Measurements from ENCODE around the gene COL23A1.
"Not testable (repeated sequence)": the region's sequence is repeated elsewhere in the genome, so short reads cannot be mapped to it uniquely, and the experiment has no call there.

The COL23A1 gene

DNA sequence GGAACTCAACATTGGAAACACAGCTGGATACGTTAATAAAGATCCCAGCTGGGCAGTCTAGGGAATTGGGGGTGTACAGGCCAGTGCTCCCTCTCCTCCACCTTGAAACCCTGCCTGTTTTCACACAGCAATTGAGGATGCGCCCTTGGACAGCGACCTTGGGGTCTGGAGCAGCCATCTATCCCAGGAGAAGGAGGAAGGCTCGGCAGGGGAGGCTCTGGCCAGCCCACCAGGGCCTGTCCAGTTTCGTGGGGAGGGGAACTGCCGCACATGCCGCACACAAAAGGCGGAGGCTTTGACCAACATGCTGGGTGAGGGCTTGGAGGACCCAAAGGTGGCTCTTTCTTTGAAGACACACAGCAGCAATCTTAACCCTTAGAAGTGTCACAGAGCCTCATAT is 1.4 kb downstream of the COL23A1 start:
- DNase-seq (ENCODE audit: low spot score), result no peak

DNA sequence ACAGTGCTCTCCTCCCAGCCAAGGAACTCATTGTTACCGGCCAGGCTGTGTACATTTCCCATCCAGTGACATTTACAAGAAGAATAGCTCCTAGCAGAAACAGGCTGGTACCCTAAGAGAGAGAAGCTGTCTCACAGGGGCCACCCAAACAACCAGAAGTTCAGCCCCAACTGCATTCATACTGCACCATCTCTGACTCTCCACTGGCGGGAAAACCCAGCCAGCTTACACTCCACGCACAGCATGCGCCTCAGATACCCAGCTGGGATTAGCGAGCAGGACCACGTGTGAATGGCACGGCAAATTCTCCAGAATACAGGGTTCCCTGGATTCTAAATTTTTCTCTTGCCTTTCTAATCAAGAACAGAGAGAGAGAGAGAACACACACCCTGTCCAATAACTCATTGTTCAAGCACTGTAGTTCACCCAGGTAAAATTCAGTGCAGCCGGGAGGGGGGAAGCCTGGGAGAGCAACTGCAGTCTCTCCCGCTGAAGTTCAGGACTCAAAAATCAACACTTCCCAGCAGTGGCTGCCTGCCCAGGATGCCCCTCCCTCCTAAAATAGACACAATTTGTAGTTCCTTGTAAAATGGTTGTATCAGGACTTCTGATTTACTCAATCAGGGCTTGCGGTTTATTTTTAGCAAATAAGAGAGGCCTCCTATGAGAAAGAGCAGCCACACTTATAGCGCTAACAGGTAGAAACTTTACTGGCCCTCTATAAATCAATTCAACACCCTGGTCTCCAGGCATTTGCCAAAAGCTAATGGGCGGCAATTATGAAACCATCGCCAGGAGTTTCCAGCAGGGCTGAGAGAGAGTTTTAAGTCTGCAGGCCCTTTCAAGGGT is 2.2 kb downstream of the COL23A1 start:
- no peak for DNase-seq (ENCODE audit: low spot score)

DNA sequence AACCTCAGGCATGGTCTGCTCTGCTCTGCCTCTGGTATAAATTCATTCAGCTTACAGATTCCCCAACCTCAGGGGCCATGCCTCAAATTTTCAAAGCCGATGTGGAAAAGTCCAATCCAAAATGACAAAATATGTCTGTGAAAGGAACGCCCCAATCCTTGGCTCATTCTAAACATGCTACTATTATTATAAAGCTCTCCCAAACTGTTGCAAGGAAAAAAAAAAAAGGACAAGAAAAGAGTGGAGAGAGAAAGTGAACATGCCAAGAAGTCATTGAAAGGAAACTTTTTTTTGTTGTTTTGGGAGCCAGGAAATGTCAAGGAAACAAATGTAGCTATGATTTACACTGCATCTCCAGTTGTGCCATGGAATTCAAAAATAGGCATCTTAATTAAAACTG is 3.8 kb downstream of the COL23A1 start:
- DNase-seq (ENCODE audit: low spot score), result no peak

DNA sequence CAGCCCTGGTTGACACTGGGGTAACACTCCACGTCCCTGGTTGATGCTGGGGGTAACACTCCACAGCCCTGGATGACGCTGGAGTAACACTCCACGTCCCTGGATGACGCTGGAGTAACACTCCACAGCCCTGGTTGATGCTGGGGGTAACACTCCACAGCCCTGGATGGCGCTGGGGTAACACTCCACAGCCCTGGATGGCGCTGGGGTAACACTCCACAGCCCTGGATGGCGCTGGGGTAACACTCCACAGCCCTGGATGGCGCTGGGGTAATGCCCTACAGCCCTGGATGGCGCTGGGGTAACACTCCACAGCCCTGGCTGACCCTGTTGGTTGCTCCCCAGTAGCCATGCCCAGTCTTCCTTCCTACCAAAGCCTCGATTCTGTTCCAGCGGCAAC is 4.8 kb downstream of the COL23A1 start:
- DNase-seq (ENCODE audit: low spot score), result not testable (repeated sequence)

DNA sequence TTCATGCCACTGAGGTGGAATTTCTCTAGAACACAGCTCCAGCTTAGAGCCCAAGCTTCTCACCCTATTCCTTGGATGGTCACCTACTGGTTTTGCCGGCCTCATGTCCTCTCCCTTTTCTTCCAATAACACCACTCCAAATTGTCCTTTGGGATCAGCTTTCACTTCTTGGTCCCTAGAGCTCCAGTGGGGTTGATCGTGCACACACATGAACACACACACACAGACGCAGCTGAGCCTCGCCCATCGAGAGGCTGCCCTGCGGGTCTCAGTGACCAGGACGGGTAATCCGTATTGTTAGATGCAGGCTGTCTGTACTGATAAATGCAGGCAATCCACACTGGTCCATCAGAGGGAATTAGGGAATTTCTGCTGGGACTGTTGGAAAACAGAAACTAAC is 6.9 kb downstream of the COL23A1 start:
- no peak for DNase-seq (ENCODE audit: low spot score)

DNA sequence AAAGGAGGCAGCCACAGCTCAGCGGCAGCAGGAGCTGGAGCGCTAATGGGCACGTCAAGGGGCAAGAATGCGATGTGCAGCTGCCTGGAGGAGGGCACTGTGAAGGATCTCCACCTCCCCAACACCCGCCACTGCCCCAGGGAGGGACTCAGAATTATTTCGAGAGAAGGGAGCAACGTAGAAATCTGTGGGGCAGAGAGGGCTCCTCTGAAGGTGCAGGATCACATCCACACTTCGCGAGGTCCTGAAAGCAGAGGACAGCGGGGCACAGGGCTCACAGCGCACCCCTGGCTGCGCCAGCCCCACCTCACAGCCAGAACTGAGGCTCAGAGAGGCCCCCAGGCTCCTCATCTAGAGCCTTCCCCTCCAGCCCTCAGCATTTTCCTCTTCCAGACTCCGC is 7.9 kb downstream of the COL23A1 start:
- DNase-seq (ENCODE audit: low spot score), result no peak

DNA sequence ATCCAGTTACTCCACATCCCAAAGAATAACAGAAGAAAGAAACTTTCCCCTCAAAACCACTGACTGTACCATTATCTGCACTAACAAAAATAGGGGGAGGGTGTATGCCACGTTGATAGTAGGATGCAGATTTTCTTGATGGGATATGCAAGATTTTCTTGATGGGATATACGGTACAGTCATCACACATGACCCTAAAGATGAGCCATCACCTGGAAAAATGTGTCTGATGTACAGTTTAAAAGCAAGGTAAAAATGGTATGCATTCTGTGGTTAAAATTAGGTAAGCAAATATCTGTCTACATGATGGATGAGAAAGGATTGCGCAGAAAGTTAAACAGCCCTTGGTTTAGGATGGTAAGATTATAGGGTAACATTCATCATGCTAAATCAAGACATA is 8.6 kb downstream of the COL23A1 start:
- DNase-seq (ENCODE audit: low spot score), result no peak

DNA sequence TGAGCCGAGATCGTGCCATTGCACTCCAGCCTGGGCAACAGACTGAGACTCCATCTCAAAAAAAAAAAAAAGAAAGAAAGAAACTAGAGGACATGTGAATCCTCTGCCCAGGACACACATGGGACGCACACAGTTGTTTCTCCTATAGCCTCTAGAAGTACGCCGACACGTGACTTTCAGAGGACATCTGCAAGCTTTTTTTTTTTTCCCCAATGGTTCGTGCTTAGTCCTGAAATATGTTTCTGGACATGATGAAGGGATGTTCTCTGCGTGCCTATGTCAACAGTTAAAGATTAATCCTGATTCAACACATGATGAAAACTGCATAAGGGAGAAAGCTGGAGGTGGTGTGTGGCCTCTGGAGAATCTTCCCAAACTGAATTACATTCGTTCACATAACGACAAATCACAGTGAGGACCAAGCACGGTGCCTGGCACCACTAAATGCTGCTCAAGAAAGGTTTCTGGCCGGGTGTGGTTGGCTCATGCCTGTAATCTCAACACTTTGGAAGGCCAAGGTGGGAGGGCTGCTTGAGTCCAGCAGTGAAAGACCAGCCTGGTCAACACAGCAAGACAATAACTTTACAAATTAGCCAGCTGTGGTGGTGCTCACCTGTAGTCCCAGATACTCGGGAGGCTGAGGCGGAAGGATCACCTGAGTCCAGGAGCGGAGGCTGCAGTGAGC is 9.8 kb downstream of the COL23A1 start:
- DNase-seq (ENCODE audit: low spot score), result no peak

DNA sequence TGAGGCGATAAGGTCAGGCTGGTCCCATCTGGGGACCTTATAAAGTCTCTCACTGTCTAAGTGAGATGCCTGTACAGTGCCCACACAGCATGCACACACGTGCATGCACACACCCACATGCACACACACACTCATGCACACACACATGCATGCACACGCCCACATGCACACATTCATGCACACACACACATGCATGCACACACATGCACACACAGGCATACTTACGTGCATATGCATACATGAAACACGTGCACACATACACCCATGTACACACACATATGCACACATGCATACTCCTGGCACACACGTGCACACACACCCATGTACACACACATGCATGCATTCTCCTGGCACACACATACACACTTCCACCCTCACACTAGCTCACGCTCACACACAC is 12.2 kb downstream of the COL23A1 start:
- DNase-seq (ENCODE audit: low spot score), result no peak

DNA sequence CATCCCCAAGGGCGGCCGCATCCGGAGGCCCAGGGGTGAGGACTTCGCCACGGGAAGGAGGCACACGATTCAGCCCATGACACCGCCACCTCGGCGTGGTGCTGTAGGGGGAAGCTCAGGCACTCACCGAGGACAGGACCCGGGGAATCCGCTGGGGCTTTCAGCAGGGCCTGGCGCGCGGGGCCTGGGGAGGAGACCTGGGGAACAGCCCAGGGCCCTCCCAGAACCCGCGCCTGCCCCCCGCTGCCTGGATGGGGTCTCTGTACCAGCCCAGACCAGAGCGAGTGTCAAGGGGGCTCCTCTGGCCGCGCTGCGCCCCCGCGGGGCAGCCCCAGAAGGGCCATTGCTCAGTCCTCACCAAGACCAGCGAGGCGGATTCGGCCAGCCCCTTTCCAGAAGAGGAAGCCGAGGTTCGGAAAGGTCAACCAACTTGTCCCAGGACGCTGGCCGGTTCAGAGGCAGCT is 12.8 kb downstream of the COL23A1 start:
- DNase-seq (ENCODE audit: low spot score), result no peak

DNA sequence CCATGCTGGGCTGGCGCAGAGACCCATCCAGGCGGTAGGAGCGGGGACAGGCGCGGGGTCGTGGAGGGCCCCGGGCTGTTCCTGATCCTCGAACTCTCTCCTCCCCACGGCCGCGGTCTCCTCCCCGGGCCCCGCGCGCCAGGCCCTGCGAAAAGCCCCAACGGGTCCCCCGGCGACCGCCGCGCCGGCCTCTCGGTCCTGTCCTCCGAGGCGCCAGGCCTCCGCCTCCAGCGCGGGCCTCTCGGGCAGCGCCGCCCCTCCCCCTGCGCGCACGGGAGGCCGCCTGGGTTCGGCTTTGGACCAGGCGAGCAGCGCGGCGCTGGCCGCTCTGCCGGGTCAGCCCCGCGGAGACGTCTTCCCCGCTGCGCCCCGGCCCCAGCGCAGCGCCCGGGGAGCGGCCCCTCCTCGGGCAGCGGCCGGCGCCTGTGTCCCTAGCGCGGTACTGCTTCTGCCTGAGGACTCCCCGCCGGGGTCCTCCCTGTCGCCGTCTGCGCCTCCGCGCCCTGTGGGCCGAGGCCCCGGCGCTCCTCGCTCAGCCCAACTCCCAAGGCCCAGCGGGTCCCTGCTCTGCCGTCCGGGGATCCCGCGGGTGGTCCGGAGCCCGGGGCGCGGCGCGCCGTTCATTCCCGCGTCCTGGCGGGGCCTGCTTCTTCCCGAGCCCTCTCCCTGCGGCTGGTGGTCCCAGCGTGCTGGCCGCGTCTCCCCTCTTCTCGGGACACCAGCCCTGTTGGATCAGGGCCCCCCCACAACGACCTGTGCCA is 13.4 kb downstream of the COL23A1 start:
- no peak for DNase-seq (ENCODE audit: low spot score)

DNA sequence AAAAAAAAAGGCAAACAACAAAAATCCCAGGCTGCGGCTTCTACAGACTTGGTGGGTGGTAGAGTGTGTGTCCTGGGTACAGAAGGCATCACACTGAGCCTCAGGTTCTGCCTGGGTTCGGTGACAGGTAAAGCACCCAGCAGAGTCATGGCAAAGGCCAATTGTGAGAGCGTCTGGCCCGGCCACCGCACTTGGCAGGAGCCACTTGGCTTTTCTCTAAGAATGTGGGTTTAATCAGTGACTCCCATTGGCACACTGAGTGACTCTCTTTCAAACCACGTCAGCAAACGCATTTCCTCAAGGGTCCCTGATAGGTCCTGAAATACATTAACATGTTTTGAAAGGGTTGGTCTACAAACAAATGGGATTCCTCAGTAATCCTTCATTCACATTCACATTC is 17.0 kb downstream of the COL23A1 start:
- DNase-seq (ENCODE audit: low spot score), result no peak

DNA sequence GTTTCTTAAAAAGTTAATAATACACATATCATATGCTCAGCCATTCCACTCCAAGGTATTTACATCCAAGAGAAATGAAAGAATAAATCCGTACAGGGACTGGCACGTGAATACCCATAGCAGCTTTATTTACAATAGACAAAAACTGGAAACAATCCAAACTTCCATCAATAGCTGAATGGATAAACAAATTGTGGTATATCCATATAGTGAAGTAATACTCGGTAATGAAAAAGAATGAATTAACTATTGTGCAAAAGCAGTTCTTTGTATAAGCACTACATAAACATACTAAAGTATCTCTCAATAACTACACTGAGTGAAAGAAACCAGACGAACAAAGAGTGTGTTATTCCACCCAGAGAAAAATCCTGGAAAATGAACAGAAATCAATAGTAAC is 17.6 kb downstream of the COL23A1 start:
- no peak for DNase-seq (ENCODE audit: low spot score)

DNA sequence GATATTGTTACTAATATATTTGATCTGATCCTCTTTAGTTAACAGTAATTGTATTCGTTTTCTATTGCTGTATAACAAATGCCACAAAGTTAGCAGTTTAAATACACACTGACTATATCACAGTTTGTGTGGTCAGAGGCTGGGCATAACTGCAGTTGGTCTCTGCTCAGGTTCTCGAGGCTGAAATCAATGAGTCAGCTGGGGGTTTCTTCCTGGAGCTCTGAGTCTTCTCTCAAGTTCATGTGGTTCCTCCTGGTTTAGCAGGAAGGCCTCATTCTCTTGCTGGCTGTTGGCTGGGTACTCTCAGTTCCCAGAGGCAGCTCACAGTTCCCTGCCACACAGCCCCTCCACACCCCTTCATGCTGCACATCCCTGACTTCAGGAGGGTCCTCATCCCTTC is 20.7 kb downstream of the COL23A1 start:
- no peak for DNase-seq (ENCODE audit: low spot score)

DNA sequence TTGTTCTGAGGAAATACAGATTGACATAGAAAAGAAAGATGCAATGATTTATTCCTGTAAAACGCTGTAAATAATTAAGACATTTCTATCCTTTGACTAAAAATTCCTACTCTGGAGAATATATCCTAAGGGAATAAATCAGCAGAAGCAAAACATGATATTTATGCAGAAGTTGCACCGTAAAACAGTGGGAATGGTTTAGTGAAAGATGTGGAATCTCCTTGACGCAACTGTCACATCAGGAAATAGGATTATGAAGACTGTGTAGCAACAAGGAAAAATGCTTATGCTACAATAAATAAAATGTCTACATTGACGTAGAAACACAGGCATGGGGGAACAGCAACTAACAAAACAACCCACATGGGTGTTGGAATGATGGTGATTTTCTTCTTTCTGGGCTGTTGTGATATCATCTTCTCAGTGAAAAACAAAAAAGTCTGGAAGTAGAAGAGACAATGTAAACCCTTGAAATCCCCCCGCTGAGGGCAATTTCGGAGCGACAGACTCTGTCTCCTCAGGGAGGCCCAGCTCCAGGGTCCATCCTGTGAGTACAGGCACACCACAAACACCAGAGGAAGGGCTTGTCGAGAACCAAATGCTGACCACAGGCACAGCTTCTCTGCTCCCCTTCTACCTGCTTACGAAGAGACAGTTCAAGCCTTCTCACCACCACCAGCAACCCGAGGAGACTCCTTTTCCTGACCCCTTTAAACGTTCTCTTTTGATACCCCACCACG is 25.2 kb downstream of the COL23A1 start:
- no peak for DNase-seq (ENCODE audit: low spot score)

DNA sequence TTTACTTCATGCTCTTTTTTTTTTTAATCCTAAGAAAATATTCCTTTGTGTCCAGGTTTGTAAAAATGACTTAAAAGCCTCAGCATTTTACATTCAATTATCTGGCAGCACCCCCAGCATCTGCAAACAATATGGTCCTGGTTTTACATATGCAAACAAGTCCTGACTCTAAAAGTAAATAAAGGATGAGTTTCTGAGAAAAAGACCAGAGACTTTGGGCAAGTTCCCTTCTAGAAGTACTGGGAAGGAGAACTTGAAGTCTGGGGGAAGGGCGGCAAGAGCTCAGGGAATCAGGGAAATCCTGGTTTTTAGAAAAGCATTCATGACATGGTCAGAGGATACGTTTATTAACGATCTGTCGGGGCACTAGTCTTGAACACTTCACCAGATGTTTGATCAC is 25.8 kb downstream of the COL23A1 start:
- DNase-seq (ENCODE audit: low spot score), result no peak

DNA sequence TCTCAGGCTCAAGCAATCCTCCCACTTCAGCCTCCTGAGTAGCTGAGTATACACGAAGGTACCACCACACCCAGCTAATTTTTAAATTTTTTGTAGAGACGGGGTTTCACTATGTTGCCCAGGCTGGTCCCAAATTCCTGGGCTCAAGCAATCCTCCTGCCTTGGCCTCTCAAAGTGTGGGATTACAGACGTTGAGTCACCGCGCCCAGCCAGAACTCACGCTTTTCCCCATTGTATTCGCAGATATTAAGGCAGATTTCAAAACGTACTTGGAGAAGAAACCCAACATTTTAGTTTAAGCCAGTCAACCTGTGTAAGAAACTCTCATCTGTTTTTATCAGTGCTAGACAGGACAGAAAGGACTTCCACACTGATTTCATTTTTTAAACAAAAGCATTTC is 26.6 kb downstream of the COL23A1 start:
- DNase-seq (ENCODE audit: low spot score), result no peak

DNA sequence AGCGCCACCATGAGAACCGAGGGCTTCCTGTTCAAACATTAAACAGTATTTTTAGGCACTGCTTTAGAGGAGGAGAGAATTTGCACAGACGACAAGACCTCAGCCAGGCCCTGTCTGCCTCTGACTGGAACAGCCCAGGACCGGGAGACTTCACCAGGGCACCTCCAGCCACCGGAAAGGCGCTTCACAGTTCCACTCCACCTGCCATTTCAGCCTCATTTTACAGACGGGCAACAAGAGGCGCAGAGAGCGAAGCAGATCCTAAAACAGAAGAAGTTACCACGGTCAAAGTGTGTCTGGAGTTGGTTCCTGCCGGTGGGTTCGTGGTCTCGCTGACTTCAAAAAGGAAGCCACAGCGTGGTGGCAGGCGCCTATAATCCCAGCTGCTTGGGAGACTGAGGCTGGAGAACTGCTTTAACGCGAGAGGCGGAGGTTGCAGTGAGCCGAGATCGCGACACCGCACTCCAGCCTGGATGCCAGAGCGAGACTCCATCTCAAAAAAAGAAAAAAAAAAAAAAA is 28.4 kb downstream of the COL23A1 start:
- no peak for DNase-seq (ENCODE audit: low spot score)

DNA sequence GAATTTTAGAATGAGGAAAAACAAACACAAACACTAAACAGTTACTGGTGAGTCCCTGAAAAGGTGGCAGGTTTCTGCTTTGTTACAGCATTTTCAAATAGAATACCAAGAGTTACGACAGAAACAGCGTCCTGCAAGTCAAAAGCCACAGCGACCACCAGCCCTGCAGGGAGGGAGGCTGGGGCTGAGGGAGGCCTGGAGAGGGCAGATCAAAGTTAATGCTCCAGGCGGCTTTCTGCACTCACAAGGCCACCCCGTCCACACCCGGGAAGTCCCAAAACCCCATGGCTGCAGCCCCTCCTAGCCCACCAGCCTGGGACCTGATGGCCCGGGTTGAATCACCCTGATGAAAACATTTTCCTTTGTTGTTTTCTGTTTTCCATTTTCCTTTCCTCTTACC is 29.3 kb downstream of the COL23A1 start:
- no peak for DNase-seq (ENCODE audit: low spot score)

DNA sequence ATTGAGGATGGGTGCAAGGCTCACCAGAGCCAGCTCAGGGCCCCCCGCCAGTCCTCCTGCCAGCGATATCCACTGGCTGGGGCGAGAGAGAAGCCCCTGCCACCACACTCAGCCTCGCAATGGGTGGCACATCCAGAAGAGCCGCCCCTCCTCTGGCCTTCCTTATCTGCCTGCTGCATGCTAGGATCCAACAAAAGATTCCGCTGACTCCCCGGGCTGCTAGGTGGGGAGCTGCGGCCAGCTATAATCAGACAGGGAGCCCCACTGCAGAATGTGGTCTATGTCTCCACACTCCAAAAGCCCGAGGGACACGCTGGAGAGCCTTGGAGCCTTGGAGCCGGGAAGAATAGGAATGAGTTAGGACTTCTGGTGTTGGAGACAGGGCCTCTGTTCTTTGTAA is 32.8 kb downstream of the COL23A1 start:
- no peak for DNase-seq (ENCODE audit: low spot score)

DNA sequence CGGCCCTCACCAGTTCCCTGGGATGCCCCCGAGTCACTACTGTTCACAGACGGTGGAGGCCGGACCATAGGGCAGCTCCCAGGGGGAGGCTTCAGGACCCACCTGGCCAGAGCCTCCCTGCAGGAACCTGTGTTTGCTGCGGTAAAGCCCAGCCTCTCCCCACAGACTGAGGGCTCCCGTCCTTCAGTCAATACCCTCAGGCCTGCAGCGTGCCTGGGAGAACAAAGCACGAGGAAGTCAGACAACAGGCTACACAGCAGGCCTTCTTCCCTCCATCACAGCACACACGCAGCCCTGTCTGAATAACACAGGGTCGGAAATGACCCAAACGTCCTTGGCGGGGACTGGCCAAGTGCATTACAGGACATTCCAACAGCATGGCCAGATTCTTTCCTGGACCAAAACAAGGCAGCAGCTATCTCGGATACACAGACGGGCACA is 34.4 kb downstream of the COL23A1 start:
- DNase-seq (ENCODE audit: low spot score), result no peak

DNA sequence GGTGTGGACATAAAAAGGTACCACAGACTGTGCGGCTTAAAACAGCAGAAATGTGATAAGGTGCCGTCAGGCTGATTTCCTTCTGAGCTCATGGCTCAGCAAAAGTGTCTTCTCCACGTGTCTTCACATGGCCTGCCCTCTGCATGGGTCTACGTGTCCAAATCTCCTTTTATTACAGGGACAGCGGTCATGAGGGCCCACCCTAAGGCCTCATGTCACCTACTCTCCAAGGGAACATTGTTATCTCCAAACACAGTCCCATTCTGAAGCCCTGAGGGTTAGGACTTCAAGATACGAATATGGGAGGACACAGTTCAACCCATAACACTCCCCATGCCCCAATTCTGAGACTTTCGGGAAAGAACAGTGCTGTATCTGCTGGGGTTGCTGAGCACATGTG is 35.2 kb downstream of the COL23A1 start:
- DNase-seq (ENCODE audit: low spot score), result no peak

Measured in NAMALWA (cell line).